Suprapubic skin (tissue), 4 donors: ENCODE data around the gene OR8B4.

Experiments used
- EP300 ChIP-seq: sonication (generic); formaldehyde crosslinking; IDR thresholded peaks from one replicate; pipeline ENCODE4 v1.6.1; 2017; ENCODE audit warnings: antibody characterized with exemption
- POLR2A ChIP-seq, 2 donors: fragments of 450-650 bp; IDR thresholded peaks; one replicate each; pipeline ENCODE4 v1.6.1; 2017; ENCODE audit warnings: antibody characterized with exemption in 2 of 2, mild to moderate bottlenecking in 2 of 2, moderate library complexity in 2 of 2
- POLR2AphosphoS5 ChIP-seq, 3 donors: sonication (generic); formaldehyde crosslinking; IDR thresholded peaks; one replicate each; pipeline ENCODE4 v1.6.1; 2017; ENCODE audit warnings: antibody characterized with exemption in 3 of 3
- TF ChIP-seq, protein P1 (sequence below), 2 donors: fragments of 200-600 bp in 1 of 2; fragments of 450-650 bp in 1 of 2; sonication (generic) in 1 of 2; IDR thresholded peaks; one replicate each; pipeline ENCODE4 v1.5.1; 2016 to 2019; ENCODE audit warnings: antibody characterized with exemption in 2 of 2, mild to moderate bottlenecking in 1 of 2, moderate library complexity in 1 of 2

GRCh38 chr11:124376280-124376679 is 48.4 kb downstream of the OR8B4 start:
- TF ChIP-seq, protein P1, sequence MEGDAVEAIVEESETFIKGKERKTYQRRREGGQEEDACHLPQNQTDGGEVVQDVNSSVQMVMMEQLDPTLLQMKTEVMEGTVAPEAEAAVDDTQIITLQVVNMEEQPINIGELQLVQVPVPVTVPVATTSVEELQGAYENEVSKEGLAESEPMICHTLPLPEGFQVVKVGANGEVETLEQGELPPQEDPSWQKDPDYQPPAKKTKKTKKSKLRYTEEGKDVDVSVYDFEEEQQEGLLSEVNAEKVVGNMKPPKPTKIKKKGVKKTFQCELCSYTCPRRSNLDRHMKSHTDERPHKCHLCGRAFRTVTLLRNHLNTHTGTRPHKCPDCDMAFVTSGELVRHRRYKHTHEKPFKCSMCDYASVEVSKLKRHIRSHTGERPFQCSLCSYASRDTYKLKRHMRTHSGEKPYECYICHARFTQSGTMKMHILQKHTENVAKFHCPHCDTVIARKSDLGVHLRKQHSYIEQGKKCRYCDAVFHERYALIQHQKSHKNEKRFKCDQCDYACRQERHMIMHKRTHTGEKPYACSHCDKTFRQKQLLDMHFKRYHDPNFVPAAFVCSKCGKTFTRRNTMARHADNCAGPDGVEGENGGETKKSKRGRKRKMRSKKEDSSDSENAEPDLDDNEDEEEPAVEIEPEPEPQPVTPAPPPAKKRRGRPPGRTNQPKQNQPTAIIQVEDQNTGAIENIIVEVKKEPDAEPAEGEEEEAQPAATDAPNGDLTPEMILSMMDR (IDR thresholded peaks at IDR 0.05): no peak
- TF ChIP-seq POLR2A (IDR thresholded peaks at IDR 0.05): no peak
- TF ChIP-seq POLR2AphosphoS5 (IDR thresholded peaks at IDR 0.05): no peak
- TF ChIP-seq EP300: no peak
